H1 (cell line): ENCODE measurements around the gene CNN3. TPM values are rescaled to one million over a fixed set of nuclear protein-coding genes. Genes with fewer than 3 reads are reported as not detected.

Experiments
- CTCF ChIA-PET: fragments of 300-600 bp; sonication (Branson Sonifier 250); formaldehyde crosslinking; loops from one replicate; lab custom pipeline; 2021; ENCODE audit not compliant: partially characterized antibody; lab: Charles Lee
- POLR2A ChIA-PET: fragments of 300-600 bp; sonication (Branson Sonifier 250); formaldehyde crosslinking; loops from one replicate; lab custom pipeline; 2021; ENCODE audit warnings: inconsistent platforms; ENCODE audit not compliant: partially characterized antibody; lab: Charles Lee
- DNase-seq, 2 experiments: peaks; one replicate each; pipeline versions ENCODE4 v3.0.0 to v3.0.0-alpha.2; 2010 to 2022; ENCODE audit warnings: low spot score in 2 of 2, low read depth in 1 of 2, mixed read lengths in 1 of 2
- FAIRE-seq: peaks from 2 replicates; lab custom pipeline; 2011; peaks lifted over from hg19 to GRCh38; lab: Jason Lieb, UNC
- H2AFZ ChIP-seq: 2 replicates; pipeline ENCODE4 v1.8.1; 2012; ENCODE audit warnings: low read length, inconsistent platforms
- H2AK5ac ChIP-seq: 2 replicates; pipeline ENCODE4 v1.6.1; 2013; ENCODE audit warnings: low read depth, low read length
- H2BK120ac ChIP-seq: replicated peaks from 2 replicates; pipeline ENCODE3; 2013; ENCODE audit warnings: low read depth, low read length, inconsistent platforms
- H2BK12ac ChIP-seq: 2 replicates; pipeline ENCODE4 v1.6.1; 2013; ENCODE audit warnings: low read depth, low read length
- H2BK15ac ChIP-seq: 2 replicates; pipeline ENCODE4 v1.6.1; 2013; ENCODE audit warnings: low read length
- H2BK20ac ChIP-seq: 2 replicates; pipeline ENCODE4 v1.6.1; 2013; ENCODE audit warnings: low read length
- H2BK5ac ChIP-seq: 2 replicates; pipeline ENCODE4 v1.6.1; 2013; ENCODE audit warnings: low read depth, low read length
- H3K14ac ChIP-seq: 2 replicates; pipeline ENCODE4 v1.6.1; 2013; ENCODE audit warnings: inconsistent platforms; ENCODE audit not compliant: insufficient read length
- H3K18ac ChIP-seq: 2 replicates; pipeline ENCODE4 v1.6.1; 2013; ENCODE audit warnings: low read length; ENCODE audit errors: extremely low read depth
- H3K23ac ChIP-seq: 2 replicates; pipeline ENCODE4 v1.6.1; 2013; ENCODE audit warnings: inconsistent platforms; ENCODE audit not compliant: insufficient read length
- H3K23me2 ChIP-seq: 2 replicates; pipeline ENCODE4 v1.6.1; 2013; ENCODE audit warnings: low read depth, low read length
- H3K27ac ChIP-seq: 2 replicates; pipeline ENCODE4 v1.6.1; 2011; ENCODE audit warnings: low read depth, low read length, inconsistent platforms
- H3K27me3 ChIP-seq, 4 experiments: replicated peaks in 1 of 4; 1 replicate in 1 of 4; 2 replicates in 3 of 4; pipeline versions ENCODE4 v1.6.1 to v1.8.1; 2011 to 2013; ENCODE audit warnings: low read length in 3 of 4, mild to moderate bottlenecking in 3 of 4, inconsistent platforms in 2 of 4, mixed read lengths in 2 of 4, moderate library complexity in 1 of 4; ENCODE audit not compliant: control insufficient read depth in 3 of 4, insufficient read depth in 3 of 4; ENCODE audit errors: extremely low read depth in 1 of 4
- H3K36me3 ChIP-seq, 4 experiments: 2 replicates each; pipeline versions ENCODE4 v1.6.1 to v1.8.1; 2011 to 2013; ENCODE audit warnings: mild to moderate bottlenecking in 4 of 4, low read length in 3 of 4, moderate library complexity in 2 of 4, control low read depth in 1 of 4, inconsistent platforms in 1 of 4; ENCODE audit not compliant: insufficient read depth in 4 of 4, control insufficient read depth in 2 of 4
- H3K4ac ChIP-seq: replicated peaks from 2 replicates; pipeline ENCODE3; 2013; ENCODE audit warnings: low read length, low read depth, mixed read lengths, inconsistent platforms; ENCODE audit not compliant: insufficient read length
- H3K4me1 ChIP-seq, 4 experiments: replicated peaks in 1 of 4; 1 replicate in 1 of 4; 2 replicates in 3 of 4; pipeline versions ENCODE4 v1.6.1 to v1.8.1; 2011 to 2013; ENCODE audit warnings: low read length in 3 of 4, inconsistent platforms in 2 of 4, mixed read lengths in 1 of 4; ENCODE audit not compliant: insufficient read depth in 4 of 4, control insufficient read depth in 3 of 4
- H3K4me2 ChIP-seq, 2 experiments: 2 replicates each; pipeline versions ENCODE4 v1.6.1 to v1.8.1; 2011 to 2013; ENCODE audit warnings: low read depth in 2 of 2, low read length in 2 of 2, control low read depth in 1 of 2, inconsistent platforms in 1 of 2, mild to moderate bottlenecking in 1 of 2; ENCODE audit not compliant: insufficient read depth in 1 of 2
- H3K4me3 ChIP-seq, 4 experiments: fragments of 200-600, 300-600 bp in 1 of 4; sonication (generic), shearing (Covaris generic), sonication (Bioruptor Twin) in 1 of 4; 2 replicates each; pipeline versions ENCODE4 v1.5.1 to v1.8.1; 2011 to 2016; ENCODE audit warnings: low read length in 4 of 4, low read depth in 3 of 4, control low read depth in 2 of 4, inconsistent platforms in 2 of 4, mild to moderate bottlenecking in 2 of 4, mixed read lengths in 1 of 4, moderate library complexity in 1 of 4; ENCODE audit not compliant: insufficient read depth in 2 of 4; ENCODE audit errors: extremely low read depth in 1 of 4
- H3K56ac ChIP-seq: replicated peaks from 2 replicates; pipeline ENCODE3; 2013; ENCODE audit warnings: low read depth, mild to moderate bottlenecking, mixed read lengths, low read length, inconsistent platforms; ENCODE audit not compliant: insufficient read length
- H3K79me1 ChIP-seq: 2 replicates; pipeline ENCODE4 v1.6.1; 2013; ENCODE audit warnings: low read depth, low read length, control low read depth
- H3K79me2 ChIP-seq, 2 experiments: 2 replicates each; pipeline versions ENCODE4 v1.6.1 to v1.8.1; 2012 to 2013; ENCODE audit warnings: low read length in 2 of 2, mild to moderate bottlenecking in 2 of 2, inconsistent platforms in 1 of 2; ENCODE audit not compliant: insufficient read depth in 2 of 2, control insufficient read depth in 1 of 2
- H3K9ac ChIP-seq, 4 experiments: replicated peaks in 1 of 4; 1 replicate in 1 of 4; 2 replicates in 3 of 4; pipeline versions ENCODE4 v1.6.1 to v1.8.1; 2011 to 2013; ENCODE audit warnings: low read depth in 3 of 4, low read length in 3 of 4, control low read depth in 2 of 4, mild to moderate bottlenecking in 2 of 4, moderate library complexity in 2 of 4, inconsistent platforms in 1 of 4; ENCODE audit errors: extremely low read depth in 1 of 4
- H3K9me3 ChIP-seq, 2 experiments: 2 replicates each; pipeline versions ENCODE4 v1.6.1 to v1.8.1; 2012 to 2013; ENCODE audit warnings: mild to moderate bottlenecking in 2 of 2, moderate library complexity in 2 of 2, control low read depth in 1 of 2, inconsistent platforms in 1 of 2, low read depth in 1 of 2, low read length in 1 of 2, mixed read lengths in 1 of 2; ENCODE audit not compliant: insufficient read depth in 2 of 2
- H4K20me1 ChIP-seq, 2 experiments: replicated peaks in 1 of 2; 2 replicates each; pipeline versions ENCODE3 to v1.8.1; 2011 to 2013; ENCODE audit warnings: inconsistent platforms in 2 of 2, low read length in 2 of 2, mild to moderate bottlenecking in 1 of 2; ENCODE audit not compliant: insufficient read depth in 2 of 2, control insufficient read depth in 1 of 2
- H4K5ac ChIP-seq: 2 replicates; pipeline ENCODE4 v1.6.1; 2013; ENCODE audit warnings: low read length, low read depth, mixed read lengths, inconsistent platforms; ENCODE audit not compliant: insufficient read length
- H4K8ac ChIP-seq: 2 replicates; pipeline ENCODE4 v1.8.0; 2013; ENCODE audit warnings: mild to moderate bottlenecking, moderate library complexity, low read length, inconsistent platforms; ENCODE audit not compliant: insufficient read depth; ENCODE audit errors: extremely low read depth
- H4K91ac ChIP-seq: replicated peaks from 2 replicates; pipeline ENCODE3; 2013; ENCODE audit warnings: low read length, mixed read lengths, inconsistent platforms; ENCODE audit not compliant: insufficient read length
- CREB1 ChIP-seq: IDR thresholded peaks from 2 replicates; pipeline ENCODE4 v1.6.1; 2012; ENCODE audit warnings: inconsistent platforms
- CTCF ChIP-seq, 3 experiments: IDR thresholded peaks; 1 replicate in 2 of 3; 2 replicates in 1 of 3; pipeline versions ENCODE4 v1.5.1 to v1.6.1; 2011; ENCODE audit warnings: low read length in 3 of 3, mild to moderate bottlenecking in 3 of 3, inconsistent platforms in 2 of 3, low read depth in 1 of 3, moderate library complexity in 1 of 3; ENCODE audit not compliant: insufficient read depth in 1 of 3; ENCODE audit errors: control extremely low read depth in 1 of 3
- POLR2AphosphoS5 ChIP-seq: IDR thresholded peaks from 2 replicates; pipeline ENCODE4 v1.6.1; 2011; ENCODE audit warnings: low read depth, low read length
- USF2 ChIP-seq: IDR thresholded peaks from 2 replicates; pipeline ENCODE4 v1.6.1; 2011; ENCODE audit warnings: low read length, improper control_type of control experiment
- WGBS, 2 experiments: shearing (Covaris generic) in 1 of 2; methylation state at CpG; one replicate each; pipeline versions ENCODE4 v1.1.6 to v1.1.7; 2013 to 2015; ENCODE audit warnings: low lambda C conversion rate in 2 of 2, mixed read lengths in 2 of 2, inconsistent platforms in 1 of 2, low coverage in 1 of 2, missing lambda C conversion rate in 1 of 2; ENCODE audit not compliant: insufficient replicate concordance in 2 of 2, insufficient coverage in 1 of 2, insufficient read length in 1 of 2; ENCODE audit errors: extremely low coverage in 1 of 2, missing lambda C conversion rate in 1 of 2; 5-methylcytosine and 5-hydroxymethylcytosine counted together
- polyA plus RNA-seq, 7 experiments: library from polyadenylated mRNA; depleted of rRNA in 3 of 7; stranded (reverse) in 5 of 7; unstranded in 2 of 7; fragments of >200 nt in 5 of 7; fragments of 200-250 nt in 2 of 7; gene quantifications; 1 replicate in 5 of 7; 2 replicates in 1 of 7; 4 replicates in 1 of 7; pipeline versions ENCODE4 v1.2.1 to v1.2.3, GENCODE V29; 2011 to 2013; ENCODE audit warnings: missing spikeins in 2 of 7, mixed read lengths in 2 of 7
- total RNA-seq: library from RNA; stranded (reverse); fragmentation: NEBNext Ultra II Directional; extraction: Animal tissue kit (Norgen Biotek cat#: 25700); gene quantifications from 2 replicates; pipeline ENCODE4 v1.2.1, GENCODE V29; 2021

CNN3 gene
- total and polyA plus RNA-seq, 2 of the 8 experiments (the other 6 are each of a cell fraction or from before 2014, with no cell fraction given): 134 to 266 TPM

- no peaks in the 10 kb centered on the region; the same call in 1 of the 2 replicates for H3K23me2 ChIP-seq
- H3K79me1 ChIP-seq: peaks cover 11% of the 10 kb centered on the region
- H4K91ac ChIP-seq: no peak overlapping the region
- peaks cover 74 to 100% of the 10 kb centered on the region in 2 experiments for H3K79me2 ChIP-seq
- no peak overlapping the region for H4K5ac ChIP-seq
- no peak for FAIRE-seq
- no peak overlapping the region for H3K4me2 ChIP-seq
- no peak overlapping the region for H2BK15ac ChIP-seq
- no peak for DNase-seq
- H3K23ac ChIP-seq: no peak overlapping the region
- WGBS, 2 experiments: 90% methylated on average over 6 of the region's 6 CpGs; no CpG with 5 or more reads in 1 of the 2 experiments
- no peak overlapping the region for H3K4ac ChIP-seq
- H3K27me3 ChIP-seq: no peaks in the 10 kb centered on the region
- no peak overlapping the region for H2BK5ac ChIP-seq
- no peak overlapping the region for H4K8ac ChIP-seq
- H3K18ac ChIP-seq: no peak overlapping the region
- no peak overlapping the region for H3K56ac ChIP-seq
- H2AK5ac ChIP-seq: no peak overlapping the region
- POLR2A ChIA-PET: interaction anchor here (4.5 kb wide), 1 partner anchor 10 kb away, joined by 13 read pairs; the partner anchor contains the start of gene CNN3
- H3K4me3 ChIP-seq: no peak overlapping the region
- H2BK20ac ChIP-seq: no peak overlapping the region
- H3K36me3 ChIP-seq: peaks cover 0 to 3% (median 0%) of the 10 kb centered on the region in 4 experiments; a peak in 2 of 8 replicates
- no peak overlapping the region for H3K9ac ChIP-seq
- peaks cover 51 to 55% of the 10 kb centered on the region in 2 experiments for H4K20me1 ChIP-seq
- CTCF ChIA-PET: no interaction called here
- no peak overlapping the region for H3K27ac ChIP-seq
- H3K14ac ChIP-seq: no peak overlapping the region
- H2BK12ac ChIP-seq: no peak overlapping the region
- H2BK120ac ChIP-seq: no peak overlapping the region
- peaks cover 1 to 11% (median 8%) of the 10 kb centered on the region in 4 experiments for H3K4me1 ChIP-seq
- no peaks in the 10 kb centered on the region for H3K9me3 ChIP-seq
- no peak overlapping the region for H2AFZ ChIP-seq
- TF ChIP-seq CREB1 (no peak), USF2 (no peak), POLR2AphosphoS5 (no peak), CTCF (IDR thresholded peaks at IDR 0.05; ENCODE audit: control extremely low read depth in 1 of 3, insufficient read depth in 1 of 3, low read depth in 1 of 3, low read length in 3 of 3) (no peak)
Observed at GRCh38 chr1:94917251-94917650, 9.7 kb downstream of the CNN3 start.
